K562 (cell line): ENCODE results near the gene FAM43B. TPM values are rescaled to one million over a fixed set of nuclear protein-coding genes. Genes with fewer than 3 reads are reported as not detected.

Source experiments
- BDP1 ChIP-seq: IDR thresholded peaks from 3 replicates; pipeline ENCODE4 v1.6.1; 2011; ENCODE audit not compliant: insufficient read length, insufficient read depth
- CCNT2 ChIP-seq: IDR thresholded peaks from 2 replicates; pipeline ENCODE4 v1.6.1; 2011; ENCODE audit warnings: borderline replicate concordance, low read depth, mild to moderate bottlenecking, moderate library complexity, mixed read lengths, low read length; ENCODE audit not compliant: insufficient read length; ENCODE audit errors: extremely low read depth
- EHMT2 ChIP-seq: fragments of 450-650 bp; IDR thresholded peaks from 2 replicates; pipeline ENCODE4 v1.6.1; 2018; ENCODE audit warnings: antibody characterized with exemption
- ETV6 ChIP-seq, 3 experiments: fragments of 150-350 bp in 1 of 3; sonication (generic) in 1 of 3; formaldehyde crosslinking in 1 of 3; IDR thresholded peaks; 2 replicates each; pipeline versions ENCODE4 v1.6.1 to v1.8.0; 2014 to 2022; ENCODE audit warnings: borderline replicate concordance in 2 of 3, low read depth in 2 of 3, antibody characterized with exemption in 1 of 3, low read length in 1 of 3, mild to moderate bottlenecking in 1 of 3, missing genetic modification reagents in 1 of 3
- HDAC8 ChIP-seq: fragments of 450-650 bp; IDR thresholded peaks from 2 replicates; pipeline ENCODE4 v1.6.1; 2016; ENCODE audit warnings: mild to moderate bottlenecking, missing genetic modification characterization, moderate library complexity, missing compliant biosample characterization
- HIVEP1 ChIP-seq: fragments of 250-450 bp; sonication (Bioruptor Pico); IDR thresholded peaks from 2 replicates; pipeline ENCODE4 v1.4.0; 2020; ENCODE audit warnings: mild to moderate bottlenecking
- HNRNPK ChIP-seq: fragments of 200-400 bp; formaldehyde crosslinking; IDR thresholded peaks from one replicate; pipeline ENCODE4 v1.6.1; 2018; ENCODE audit warnings: mild to moderate bottlenecking, low read depth, low read length; ENCODE audit not compliant: poor library complexity, severe bottlenecking
- HOXB6 ChIP-seq: fragments of 250-450 bp; sonication (Bioruptor Pico); IDR thresholded peaks from 2 replicates; pipeline ENCODE4 v1.5.1; 2022; ENCODE audit warnings: mild to moderate bottlenecking, borderline replicate concordance
- IRF1 ChIP-seq: sonication (generic); formaldehyde crosslinking; IDR thresholded peaks from 2 replicates; pipeline ENCODE4 v1.8.0; 2022; ENCODE audit warnings: missing genetic modification reagents, mild to moderate bottlenecking, borderline replicate concordance
- MYNN ChIP-seq, 2 experiments: sonication (generic); formaldehyde crosslinking in 1 of 2; IDR thresholded peaks; 2 replicates each; pipeline versions ENCODE4 v1.5.0 to v1.6.1; 2016 to 2020; ENCODE audit warnings: antibody characterized with exemption in 1 of 2, missing genetic modification reagents in 1 of 2
- NR2C2 ChIP-seq, 2 experiments: fragments of 200-800 bp in 1 of 2; sonication (Bioruptor generic) in 1 of 2; sonication (generic) in 1 of 2; formaldehyde crosslinking in 1 of 2; IDR thresholded peaks; 2 replicates each; pipeline versions ENCODE4 v1.6.1 to v1.8.0; 2016 to 2022; ENCODE audit warnings: mild to moderate bottlenecking in 1 of 2, missing compliant biosample characterization in 1 of 2, missing genetic modification characterization in 1 of 2, missing genetic modification reagents in 1 of 2
- RAD51 ChIP-seq: fragments of 450-650 bp; IDR thresholded peaks from 2 replicates; pipeline ENCODE4 v1.7.1; 2016; ENCODE audit warnings: low read depth, mild to moderate bottlenecking, borderline replicate concordance
- RCOR1 ChIP-seq, 2 experiments: IDR thresholded peaks; 2 replicates each; pipeline ENCODE4 v1.6.1; 2012; ENCODE audit warnings: low read depth in 2 of 2, low read length in 2 of 2, borderline replicate concordance in 1 of 2, improper control_type of control experiment in 1 of 2
- RFX5 ChIP-seq: IDR thresholded peaks from 2 replicates; pipeline ENCODE4 v1.6.1; 2011; ENCODE audit warnings: low read depth, mild to moderate bottlenecking, improper control_type of control experiment, low read length
- SETDB1 ChIP-seq: IDR thresholded peaks from one replicate; pipeline ENCODE4 v1.6.1; 2012; ENCODE audit warnings: low read length, control low read depth, inconsistent platforms
- VEZF1 ChIP-seq: fragments of 200-800 bp; sonication (Bioruptor generic); IDR thresholded peaks from 2 replicates; pipeline ENCODE4 v1.6.1; 2017; ENCODE audit warnings: missing genetic modification characterization, missing compliant biosample characterization
- polyA plus RNA-seq, 8 experiments: library from polyadenylated mRNA; depleted of rRNA in 4 of 8; stranded (reverse) in 5 of 8; unstranded in 3 of 8; fragments of >200 nt; fragmentation: Nextera tagmentation in 2 of 8; fragmentation: Illumina TruSeq in 1 of 8; extraction: Ambion mirVana in 2 of 8; extraction: Trizol in 1 of 8; gene quantifications; 2 replicates each; pipeline versions ENCODE4 v1.2.1 to v1.2.3, GENCODE V29; 2011 to 2014; ENCODE audit warnings: inconsistent platforms in 1 of 8, missing spikeins in 1 of 8
- total RNA-seq, 7 experiments: library from RNA; depleted of rRNA in 6 of 7; stranded (reverse); fragments of >200 nt in 6 of 7; fragmentation: Illumina TruSeq in 2 of 7; extraction: Trizol in 2 of 7; gene quantifications; 2 replicates each; pipeline versions ENCODE4 v1.2.1 to v1.2.3, GENCODE V29; 2011 to 2021; ENCODE audit warnings: low replicate concordance in 1 of 7
- TF ChIP-seq, protein P1 (sequence below), 2 experiments: fragments of 450-650 bp; conservative IDR thresholded peaks; 2 replicates each; pipeline ENCODE4 v1.6.1; 2017; ENCODE audit warnings: mild to moderate bottlenecking in 2 of 2, moderate library complexity in 2 of 2
- TF ChIP-seq, protein P2 (sequence below): IDR thresholded peaks from 3 replicates; pipeline ENCODE4 v1.6.1; 2011; ENCODE audit warnings: borderline replicate concordance, mild to moderate bottlenecking; ENCODE audit not compliant: insufficient read length, insufficient read depth
- TF ChIP-seq, protein P3 (sequence below): sonication (generic); formaldehyde crosslinking; IDR thresholded peaks from 2 replicates; pipeline ENCODE4 v1.5.0; 2020; ENCODE audit warnings: missing genetic modification reagents

The FAM43B gene
- total and polyA plus RNA-seq, 9 of the 15 experiments (the other 6 are each of a cell fraction or from before 2014, with no cell fraction given): not detected

DNA sequence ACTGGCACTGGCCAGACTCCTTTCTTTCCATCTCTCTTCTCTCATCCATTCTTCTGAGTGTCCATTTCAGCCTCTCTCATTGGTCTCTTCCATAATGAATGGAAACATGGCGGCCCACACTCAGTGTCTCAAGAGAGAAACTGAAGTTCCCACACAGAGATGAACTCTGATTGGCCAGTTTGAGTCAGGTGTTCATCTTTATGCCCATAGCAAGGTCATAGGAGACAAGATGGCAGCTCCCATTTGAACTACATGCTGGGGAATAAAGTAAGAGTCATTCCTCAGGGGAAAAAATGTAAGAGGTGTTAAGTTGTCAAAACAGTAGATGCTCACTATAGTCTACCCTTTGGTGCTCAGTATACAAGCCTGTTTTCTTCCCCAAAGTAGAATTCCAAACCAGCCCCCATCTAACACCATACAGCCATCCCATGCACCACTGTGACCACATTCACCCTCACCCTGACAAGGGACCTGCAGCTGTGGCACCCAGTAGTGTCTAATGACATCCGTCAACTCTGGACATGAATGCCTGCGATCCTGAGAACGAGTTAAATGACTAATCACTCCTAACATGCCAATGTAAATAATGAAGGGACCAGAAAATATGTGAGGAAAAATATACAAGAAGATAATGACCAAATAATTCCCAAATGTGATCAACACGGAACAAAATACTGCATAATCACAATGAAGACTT is 48.9 kb downstream of the FAM43B start (continued):
- TF ChIP-seq IRF1 (CRISPR knock-in tag): no peak
- TF ChIP-seq, protein P1, sequence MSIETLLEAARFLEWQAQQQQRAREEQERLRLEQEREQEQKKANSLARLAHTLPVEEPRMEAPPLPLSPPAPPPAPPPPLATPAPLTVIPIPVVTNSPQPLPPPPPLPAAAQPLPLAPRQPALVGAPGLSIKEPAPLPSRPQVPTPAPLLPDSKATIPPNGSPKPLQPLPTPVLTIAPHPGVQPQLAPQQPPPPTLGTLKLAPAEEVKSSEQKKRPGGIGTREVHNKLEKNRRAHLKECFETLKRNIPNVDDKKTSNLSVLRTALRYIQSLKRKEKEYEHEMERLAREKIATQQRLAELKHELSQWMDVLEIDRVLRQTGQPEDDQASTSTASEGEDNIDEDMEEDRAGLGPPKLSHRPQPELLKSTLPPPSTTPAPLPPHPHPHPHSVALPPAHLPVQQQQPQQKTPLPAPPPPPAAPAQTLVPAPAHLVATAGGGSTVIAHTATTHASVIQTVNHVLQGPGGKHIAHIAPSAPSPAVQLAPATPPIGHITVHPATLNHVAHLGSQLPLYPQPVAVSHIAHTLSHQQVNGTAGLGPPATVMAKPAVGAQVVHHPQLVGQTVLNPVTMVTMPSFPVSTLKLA (conservative IDR thresholded peaks at IDR 0.05): no peak
- no peak for TF ChIP-seq HOXB6
- no peak for TF ChIP-seq RFX5
- TF ChIP-seq BDP1: no peak
- TF ChIP-seq HNRNPK: no peak
- TF ChIP-seq EHMT2: peak; percentile 67; the same call in 1 of the 2 replicates
- no peak for TF ChIP-seq RCOR1 (IDR thresholded peaks at IDR 0.05; ENCODE audit: borderline replicate concordance in 1 of 2, low read depth in 2 of 2, low read length in 2 of 2)
- TF ChIP-seq MYNN (IDR thresholded peaks at IDR 0.05): no peak
- TF ChIP-seq MYNN (CRISPR knock-in tag; IDR thresholded peaks at IDR 0.05): no peak
- TF ChIP-seq NR2C2 (CRISPR knock-in tag; IDR thresholded peaks at IDR 0.05): no peak
- peak; percentile 29; the same call in 1 of the 2 replicates for TF ChIP-seq NR2C2 (tag; IDR thresholded peaks at IDR 0.05)
- TF ChIP-seq, protein P2, sequence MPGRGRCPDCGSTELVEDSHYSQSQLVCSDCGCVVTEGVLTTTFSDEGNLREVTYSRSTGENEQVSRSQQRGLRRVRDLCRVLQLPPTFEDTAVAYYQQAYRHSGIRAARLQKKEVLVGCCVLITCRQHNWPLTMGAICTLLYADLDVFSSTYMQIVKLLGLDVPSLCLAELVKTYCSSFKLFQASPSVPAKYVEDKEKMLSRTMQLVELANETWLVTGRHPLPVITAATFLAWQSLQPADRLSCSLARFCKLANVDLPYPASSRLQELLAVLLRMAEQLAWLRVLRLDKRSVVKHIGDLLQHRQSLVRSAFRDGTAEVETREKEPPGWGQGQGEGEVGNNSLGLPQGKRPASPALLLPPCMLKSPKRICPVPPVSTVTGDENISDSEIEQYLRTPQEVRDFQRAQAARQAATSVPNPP: no peak
- TF ChIP-seq HIVEP1 (CRISPR knock-in tag): no peak
- TF ChIP-seq, protein P3, sequence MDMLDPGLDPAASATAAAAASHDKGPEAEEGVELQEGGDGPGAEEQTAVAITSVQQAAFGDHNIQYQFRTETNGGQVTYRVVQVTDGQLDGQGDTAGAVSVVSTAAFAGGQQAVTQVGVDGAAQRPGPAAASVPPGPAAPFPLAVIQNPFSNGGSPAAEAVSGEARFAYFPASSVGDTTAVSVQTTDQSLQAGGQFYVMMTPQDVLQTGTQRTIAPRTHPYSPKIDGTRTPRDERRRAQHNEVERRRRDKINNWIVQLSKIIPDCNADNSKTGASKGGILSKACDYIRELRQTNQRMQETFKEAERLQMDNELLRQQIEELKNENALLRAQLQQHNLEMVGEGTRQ (CRISPR knock-in tag): peak; percentile 66
- TF ChIP-seq CCNT2: no peak
- TF ChIP-seq SETDB1: no peak
- no peak for TF ChIP-seq HDAC8 (tag)
- TF ChIP-seq RAD51: peak; percentile 55; the same call in 1 of the 2 replicates
- TF ChIP-seq ETV6 (IDR thresholded peaks at IDR 0.05; ENCODE audit: borderline replicate concordance in 1 of 2, low read depth in 2 of 2, low read length in 1 of 2): no peak
- no peak for TF ChIP-seq ETV6 (CRISPR knock-in tag; IDR thresholded peaks at IDR 0.05; ENCODE audit: borderline replicate concordance)
- TF ChIP-seq VEZF1 (CRISPR knock-in tag): no peak
